CD1c-positive myeloid dendritic cell (primary cell): ENCODE results near the gene CXXC5.
"Not testable (repeated sequence)": the region's sequence is repeated elsewhere in the genome, so short reads cannot be mapped to it uniquely, and the experiment has no call there.

Source experiments
- DNase-seq: peaks from one replicate; pipeline ENCODE4 v3.0.0-alpha.2; 2016; ENCODE audit errors: extremely low spot score

The CXXC5 gene

DNA sequence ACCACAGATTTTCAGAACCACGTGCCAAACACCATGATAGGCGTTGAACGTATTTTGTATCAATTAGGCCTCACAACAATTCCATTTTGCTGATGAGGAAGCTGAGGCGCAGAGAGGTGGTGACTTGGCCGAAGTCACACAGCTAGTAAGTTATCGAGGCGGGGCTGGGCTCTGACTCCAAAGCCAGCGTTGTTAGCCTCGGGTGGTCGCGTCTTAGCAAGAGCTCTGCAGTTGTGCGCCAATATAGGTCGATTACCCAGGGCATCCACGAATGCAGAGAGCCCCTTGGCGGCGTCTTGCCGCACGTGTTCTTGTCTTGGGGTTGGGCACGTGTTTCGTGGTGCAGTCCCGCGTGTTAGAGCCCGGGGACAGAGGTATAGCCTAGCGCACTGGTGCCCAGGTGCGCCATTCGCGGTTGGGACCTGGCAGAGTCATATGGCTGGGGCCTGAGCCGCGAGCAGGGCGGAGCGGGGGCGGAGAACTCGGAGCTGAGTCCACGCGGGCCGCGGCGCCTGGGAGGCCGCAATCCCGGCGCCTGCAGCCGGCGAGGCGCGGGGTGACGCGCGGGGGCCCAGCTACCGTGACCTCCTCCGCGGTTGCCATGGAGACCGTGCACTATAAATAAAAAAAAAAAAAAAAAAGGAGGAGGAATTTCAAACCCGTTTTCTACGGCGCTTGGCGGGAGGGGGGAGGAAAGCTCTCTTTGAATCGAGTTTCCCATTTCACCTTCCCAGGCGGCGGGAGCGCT is 62.3 kb downstream of the CXXC5 start:
- peak; percentile 90 for DNase-seq

DNA sequence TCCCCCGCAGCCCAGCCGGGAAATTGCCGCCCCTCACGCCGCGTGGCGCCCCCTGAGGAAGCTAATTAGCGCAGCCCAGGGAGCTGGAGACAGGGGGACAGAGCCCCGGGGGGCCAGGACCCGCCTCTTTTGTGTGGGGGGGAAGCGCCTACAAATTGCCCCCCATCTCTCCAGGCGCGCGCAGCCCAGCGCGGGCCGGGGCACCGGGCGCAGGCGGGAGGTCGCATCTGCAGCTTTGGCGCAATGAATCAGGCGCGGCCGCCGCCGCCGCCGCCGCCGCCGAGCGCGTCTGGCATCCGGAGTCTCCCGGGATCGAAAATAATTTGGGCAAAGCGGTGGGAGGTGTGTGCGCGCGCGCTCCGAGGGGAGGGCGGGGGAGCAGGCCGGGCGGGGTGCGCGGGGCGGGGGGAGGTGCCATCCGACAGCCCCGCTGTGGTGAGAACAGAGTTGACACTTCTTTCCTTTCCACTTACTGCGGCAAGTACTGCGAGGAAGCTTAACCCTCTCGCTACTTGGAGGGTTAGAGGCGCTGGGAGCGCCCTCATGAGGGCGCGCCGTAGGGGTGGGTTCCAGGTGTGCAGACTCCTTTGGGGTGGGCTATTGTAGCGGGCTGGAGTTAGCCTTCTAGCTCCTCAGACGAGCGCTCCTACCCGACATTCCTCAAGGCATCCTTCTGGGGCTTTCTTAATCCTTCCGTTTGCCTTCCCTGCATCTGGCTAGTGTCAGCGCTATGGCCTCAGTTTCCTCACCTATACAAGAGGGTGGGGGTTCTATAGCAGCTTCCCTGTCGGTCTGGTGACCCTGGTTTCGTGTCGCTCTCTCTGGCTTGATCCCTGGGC is 63.1 kb downstream of the CXXC5 start:
- DNase-seq, result peak; percentile 56

DNA sequence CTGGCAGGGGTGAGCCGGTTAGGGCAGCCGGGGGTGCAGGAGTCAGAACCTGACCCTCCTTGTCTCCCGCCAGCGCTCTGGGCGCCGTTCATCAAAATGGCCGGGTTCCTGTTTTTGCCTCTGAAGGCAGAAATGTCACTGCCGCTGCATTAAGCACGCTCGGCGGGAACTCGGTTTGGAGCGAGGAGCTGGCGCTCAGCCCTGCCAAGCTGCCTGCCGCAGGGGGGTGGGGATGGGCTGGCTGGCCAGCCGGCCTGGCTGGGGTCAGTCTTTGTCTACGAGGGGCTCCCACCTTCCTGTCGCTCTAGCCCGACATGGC is 63.7 kb downstream of the CXXC5 start:
- DNase-seq, result peak; percentile 80

DNA sequence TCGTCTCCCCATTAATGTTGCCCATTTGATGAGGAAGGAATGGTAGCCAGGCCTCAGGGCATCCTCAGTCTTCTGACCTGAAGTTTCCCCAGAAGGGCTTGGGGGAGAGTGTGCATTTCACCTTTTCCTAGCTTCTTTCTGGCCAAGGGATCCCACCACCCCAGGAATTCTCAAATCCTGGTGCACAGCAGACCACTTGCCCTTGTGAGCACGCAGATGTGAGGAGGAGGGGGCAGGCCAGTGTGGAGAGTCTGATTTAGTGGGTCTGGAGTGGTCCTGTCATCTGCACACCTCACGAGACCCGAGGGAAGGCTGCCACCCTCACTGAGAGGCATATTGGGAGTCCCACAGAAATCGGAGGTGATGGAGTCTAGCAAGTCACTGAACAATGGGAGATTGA is 64.3 kb downstream of the CXXC5 start:
- no peak for DNase-seq

DNA sequence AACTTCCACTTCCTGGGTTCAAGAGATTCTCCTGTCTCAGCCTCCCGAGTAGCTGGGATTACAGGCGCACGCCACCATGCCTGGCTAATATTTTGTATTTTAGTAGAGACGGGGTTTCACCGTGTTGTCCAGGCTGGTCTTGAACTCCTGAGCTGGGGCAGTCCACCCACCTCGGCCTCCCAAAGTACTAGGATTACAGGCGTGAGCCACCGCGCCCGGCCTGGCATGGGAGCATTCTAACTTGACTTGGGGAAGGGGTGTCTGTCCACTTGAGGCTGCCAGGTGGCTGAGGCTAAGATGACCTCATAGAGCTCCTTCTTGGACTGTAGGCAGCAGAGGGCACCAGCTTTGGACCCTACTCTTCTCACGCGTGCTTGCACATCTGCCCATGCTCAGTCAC is 65.7 kb downstream of the CXXC5 start:
- not testable (repeated sequence) for DNase-seq

DNA sequence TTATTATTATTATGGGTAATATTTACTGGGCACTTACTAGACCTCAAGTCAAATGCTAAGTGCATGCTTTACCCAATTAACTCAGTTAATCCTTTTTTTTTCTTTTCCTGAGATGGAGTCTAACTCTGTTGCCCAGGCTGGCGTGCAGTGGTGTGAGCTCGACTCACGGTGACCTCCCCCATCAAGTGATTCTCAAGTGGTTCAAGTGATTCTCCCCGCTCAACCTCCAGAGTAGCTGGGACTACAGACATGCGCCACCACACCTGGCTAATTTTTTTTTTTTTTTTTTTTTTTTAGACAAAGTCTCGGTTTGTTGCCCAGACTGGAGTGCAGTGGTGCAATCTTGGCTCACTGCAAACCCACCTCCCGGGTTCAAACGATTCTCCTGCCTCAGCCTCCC is 69.1 kb downstream of the CXXC5 start:
- DNase-seq, result no peak

DNA sequence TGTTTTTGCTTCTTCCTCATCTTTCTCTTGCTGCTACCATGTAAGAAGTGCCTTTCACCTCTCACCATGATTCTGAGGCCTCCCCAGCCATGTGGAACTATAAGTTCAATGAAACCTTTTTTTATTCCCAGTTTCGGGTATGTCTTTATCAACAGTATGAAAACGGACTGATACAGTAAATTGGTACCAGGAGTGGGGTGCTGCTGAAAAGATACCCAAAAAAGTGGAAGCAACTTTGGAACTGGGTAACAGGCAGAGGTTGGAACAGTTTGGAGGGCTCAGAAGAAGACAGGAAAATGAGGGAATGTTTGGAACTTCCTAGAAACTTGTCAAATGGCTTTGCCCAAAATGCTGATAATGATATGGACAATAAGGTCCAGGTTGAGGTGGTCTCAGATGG is 70.3 kb downstream of the CXXC5 start:
- DNase-seq, result not testable (repeated sequence)

DNA sequence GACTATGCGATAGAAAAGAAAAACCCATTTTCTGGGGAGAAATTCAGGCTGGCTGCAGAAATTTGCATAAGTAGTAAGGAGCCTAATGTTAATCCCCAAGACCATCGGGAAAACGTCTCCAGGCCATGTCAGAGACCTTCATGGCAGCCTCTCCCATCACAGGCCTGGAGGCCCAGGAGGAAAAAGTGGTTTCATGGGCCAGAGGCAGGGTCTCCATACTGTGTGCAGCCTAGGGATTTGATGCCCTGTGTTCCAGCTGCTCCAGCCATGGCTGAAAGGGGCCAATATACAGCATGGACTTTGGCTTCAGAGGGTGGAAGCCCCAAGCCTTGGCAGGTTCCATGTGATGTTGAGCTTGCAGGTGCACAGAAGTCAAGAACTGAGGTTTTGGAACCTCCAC is 71.8 kb downstream of the CXXC5 start:
- not testable (repeated sequence) for DNase-seq

DNA sequence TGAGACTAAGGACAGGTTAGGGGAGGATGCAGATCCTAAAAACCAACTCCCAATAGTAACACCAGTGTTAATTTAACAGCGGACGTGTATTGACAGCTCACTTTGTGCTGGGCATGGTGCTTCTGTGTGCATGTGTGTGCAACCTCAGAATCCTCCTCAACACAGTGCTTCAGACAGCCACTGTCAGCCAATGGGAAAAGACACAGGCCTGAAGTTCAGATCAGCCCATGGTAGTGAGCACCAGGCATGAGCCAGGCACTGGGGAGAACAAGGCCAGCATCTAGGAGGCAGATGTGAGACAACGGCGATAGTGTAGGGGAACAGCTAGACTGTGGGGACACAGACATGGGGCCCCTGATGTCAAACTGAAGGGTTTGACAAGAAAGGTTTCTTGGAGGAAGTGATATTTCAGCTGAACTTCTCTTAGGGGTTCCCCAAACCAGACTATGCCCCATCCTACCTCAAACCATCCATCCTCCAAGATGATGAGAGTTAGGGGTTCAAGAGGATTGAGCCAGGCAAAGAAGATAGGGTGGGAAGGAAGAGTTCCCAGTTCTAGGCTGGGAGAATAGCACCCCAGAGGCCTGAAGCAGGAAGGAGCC is 75.9 kb downstream of the CXXC5 start:
- no peak for DNase-seq

DNA sequence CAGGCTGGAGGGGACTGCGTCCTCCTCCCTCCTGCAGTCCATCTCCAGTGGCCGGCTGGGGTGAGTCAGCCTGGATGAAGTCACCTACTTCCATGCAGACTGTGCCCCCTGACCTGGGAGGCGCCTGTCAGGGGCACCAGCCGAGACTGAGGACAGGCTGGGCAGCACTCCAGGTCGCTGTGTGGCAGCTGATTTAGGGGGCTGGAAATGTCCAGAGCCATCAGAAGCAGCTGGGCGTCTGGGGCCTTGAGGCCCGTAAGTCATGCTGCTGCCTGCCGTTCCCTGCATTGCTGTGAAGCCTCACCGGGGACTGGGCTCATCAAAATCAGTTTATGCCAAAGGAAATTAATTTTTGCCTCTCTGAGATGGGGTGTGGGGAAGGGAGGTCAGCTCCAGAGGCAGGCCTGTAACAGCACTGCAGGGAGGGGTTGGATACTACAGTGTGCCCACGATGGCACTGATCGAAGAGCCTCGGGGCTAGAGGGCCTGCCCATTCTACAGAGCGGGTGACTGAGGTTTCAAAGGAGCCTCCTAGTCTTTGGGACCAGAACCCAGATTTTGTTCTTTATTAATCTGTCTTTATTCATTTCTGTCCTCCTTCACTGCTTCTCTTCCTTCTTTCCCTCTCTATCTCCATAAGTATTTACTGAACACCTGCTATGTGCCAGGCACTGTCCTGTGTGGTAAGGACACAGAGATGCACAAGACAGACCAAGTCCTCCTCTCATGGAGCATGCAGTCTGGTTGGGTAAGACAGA is 77.1 kb downstream of the CXXC5 start:
- DNase-seq, result no peak

DNA sequence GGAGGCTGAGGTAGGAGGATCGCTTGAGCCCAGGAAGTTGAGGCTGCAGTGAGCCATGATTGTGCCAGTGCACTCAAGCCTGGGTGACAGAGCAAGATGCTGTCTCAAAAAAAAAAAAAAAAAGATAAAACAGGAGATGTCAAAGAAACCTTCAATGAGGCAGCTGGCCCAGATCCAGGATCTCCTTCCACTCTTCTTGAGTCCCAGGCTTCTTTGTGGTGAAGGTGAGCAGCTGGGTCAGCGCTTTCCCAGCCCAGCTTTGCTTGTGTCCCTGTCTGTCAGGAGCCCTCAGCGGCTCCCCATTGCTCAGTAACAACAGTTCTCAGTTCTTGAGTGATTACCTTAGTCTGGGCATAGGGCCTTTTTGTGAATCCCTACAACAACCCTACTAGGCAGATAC is 78.1 kb downstream of the CXXC5 start:
- DNase-seq, result no peak

DNA sequence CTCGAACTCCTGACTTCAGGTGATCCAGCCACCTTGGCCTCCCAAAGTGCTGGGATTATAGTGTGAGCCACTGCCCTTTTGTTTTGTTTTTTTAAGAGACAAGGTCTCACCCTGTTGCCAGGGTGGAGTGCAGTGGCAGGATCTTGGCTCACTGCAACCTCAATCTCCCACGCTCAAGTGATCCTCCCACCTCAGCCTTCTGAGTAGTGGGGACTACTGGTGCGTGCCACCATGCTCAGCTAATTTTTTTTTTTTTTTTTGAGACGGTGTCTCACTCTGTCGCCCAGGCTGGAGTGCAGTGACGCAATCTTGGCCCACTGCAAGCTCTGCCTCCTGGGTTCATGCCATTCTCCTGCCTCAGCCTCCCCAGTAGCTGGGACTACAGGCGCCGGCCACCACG is 79.5 kb downstream of the CXXC5 start:
- not testable (repeated sequence) for DNase-seq

DNA sequence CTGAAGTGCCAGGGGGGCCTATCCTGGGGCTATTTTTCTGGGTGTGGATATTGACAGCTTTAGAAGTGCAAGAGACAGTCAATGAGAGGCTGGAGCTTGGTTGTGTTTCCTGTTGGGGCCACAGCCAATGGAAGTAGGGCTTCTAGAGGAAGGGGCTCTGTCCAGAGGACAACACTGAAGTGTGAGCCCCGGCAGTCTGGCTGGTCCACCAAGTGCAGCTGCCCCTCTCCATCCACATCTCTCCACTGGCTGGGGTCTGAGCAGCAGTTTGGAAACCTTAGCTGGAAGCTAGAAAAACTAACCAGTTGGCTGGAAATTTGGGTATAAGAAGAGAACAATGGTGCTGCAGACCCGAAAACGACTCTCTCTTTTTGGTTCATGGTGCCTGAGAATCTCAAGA is 83.1 kb downstream of the CXXC5 start:
- DNase-seq, result no peak

DNA sequence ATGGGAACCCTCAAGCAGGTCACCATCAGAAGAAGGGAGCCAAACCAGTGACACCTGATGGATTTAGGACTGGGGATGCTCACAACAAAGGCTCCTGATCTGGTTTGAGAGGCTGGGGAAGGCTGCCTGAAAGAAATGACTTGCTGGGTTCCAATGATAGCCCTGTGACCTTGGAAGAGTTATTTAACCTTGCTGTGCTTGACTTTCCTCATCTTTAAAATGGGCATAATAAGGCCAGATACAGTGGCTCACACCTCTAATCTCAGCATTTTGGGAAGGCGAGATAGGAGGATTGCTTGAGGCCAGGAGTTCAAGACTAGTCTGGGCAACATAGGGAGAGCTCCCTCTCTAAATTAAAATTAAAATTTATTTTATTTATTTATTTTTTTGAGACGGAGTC is 83.9 kb downstream of the CXXC5 start:
- DNase-seq, result no peak

DNA sequence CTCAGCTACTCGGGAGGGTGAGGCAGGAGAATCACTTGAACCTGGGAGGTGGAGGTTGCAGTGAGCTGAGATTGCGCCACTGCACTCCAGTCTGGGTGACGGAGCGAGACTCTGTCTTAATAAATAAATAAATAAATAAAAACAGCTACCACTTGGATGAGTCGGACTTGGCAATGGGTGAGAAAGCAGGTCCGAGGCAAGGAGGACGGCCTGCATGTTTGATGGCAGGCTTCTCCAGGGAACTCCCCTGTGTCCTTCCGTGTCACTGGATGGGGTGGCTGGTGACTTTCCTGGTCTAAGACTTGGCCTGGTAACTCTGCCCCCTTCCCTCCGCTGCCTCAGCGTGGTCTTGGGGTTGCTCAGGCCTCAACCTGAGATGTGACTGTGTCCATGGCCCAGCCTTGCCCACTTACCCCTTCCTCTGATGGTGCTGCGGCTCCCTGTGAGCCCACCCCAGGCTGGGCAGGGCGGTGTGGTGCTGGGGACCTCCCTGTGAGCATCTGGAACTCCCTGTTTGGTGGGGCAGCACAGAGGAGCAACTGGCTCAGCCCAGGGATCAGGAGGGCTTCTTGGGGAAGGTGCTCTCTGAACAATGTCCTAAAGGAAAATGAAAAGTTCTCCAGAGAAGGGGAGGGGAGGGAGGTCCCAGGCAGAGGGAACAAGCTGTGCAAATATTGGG is 85.0 kb downstream of the CXXC5 start:
- DNase-seq, result no peak
